H1 (cell line): Measurements from ENCODE around the gene EVI5. TPM values are rescaled to one million over a fixed set of nuclear protein-coding genes. Genes with fewer than 3 reads are reported as not detected.

Experiments
- CTCF ChIA-PET: fragments of 300-600 bp; sonication (Branson Sonifier 250); formaldehyde crosslinking; loops from one replicate; lab custom pipeline; 2021; ENCODE audit not compliant: partially characterized antibody; lab: Charles Lee
- POLR2A ChIA-PET: fragments of 300-600 bp; sonication (Branson Sonifier 250); formaldehyde crosslinking; loops from one replicate; lab custom pipeline; 2021; ENCODE audit warnings: inconsistent platforms; ENCODE audit not compliant: partially characterized antibody; lab: Charles Lee
- DNase-seq, 2 experiments: peaks; one replicate each; pipeline versions ENCODE4 v3.0.0 to v3.0.0-alpha.2; 2010 to 2022; ENCODE audit warnings: low spot score in 2 of 2, low read depth in 1 of 2, mixed read lengths in 1 of 2
- FAIRE-seq: peaks from 2 replicates; lab custom pipeline; 2011; peaks lifted over from hg19 to GRCh38; lab: Jason Lieb, UNC
- H2AFZ ChIP-seq: 2 replicates; pipeline ENCODE4 v1.8.1; 2012; ENCODE audit warnings: low read length, inconsistent platforms
- H2AK5ac ChIP-seq: 2 replicates; pipeline ENCODE4 v1.6.1; 2013; ENCODE audit warnings: low read depth, low read length
- H2BK120ac ChIP-seq: replicated peaks from 2 replicates; pipeline ENCODE3; 2013; ENCODE audit warnings: low read depth, low read length, inconsistent platforms
- H2BK12ac ChIP-seq: 2 replicates; pipeline ENCODE4 v1.6.1; 2013; ENCODE audit warnings: low read depth, low read length
- H2BK15ac ChIP-seq: 2 replicates; pipeline ENCODE4 v1.6.1; 2013; ENCODE audit warnings: low read length
- H2BK20ac ChIP-seq: 2 replicates; pipeline ENCODE4 v1.6.1; 2013; ENCODE audit warnings: low read length
- H2BK5ac ChIP-seq: 2 replicates; pipeline ENCODE4 v1.6.1; 2013; ENCODE audit warnings: low read depth, low read length
- H3K14ac ChIP-seq: 2 replicates; pipeline ENCODE4 v1.6.1; 2013; ENCODE audit warnings: inconsistent platforms; ENCODE audit not compliant: insufficient read length
- H3K18ac ChIP-seq: 2 replicates; pipeline ENCODE4 v1.6.1; 2013; ENCODE audit warnings: low read length; ENCODE audit errors: extremely low read depth
- H3K23ac ChIP-seq: 2 replicates; pipeline ENCODE4 v1.6.1; 2013; ENCODE audit warnings: inconsistent platforms; ENCODE audit not compliant: insufficient read length
- H3K23me2 ChIP-seq: 2 replicates; pipeline ENCODE4 v1.6.1; 2013; ENCODE audit warnings: low read depth, low read length
- H3K27ac ChIP-seq: 2 replicates; pipeline ENCODE4 v1.6.1; 2011; ENCODE audit warnings: low read depth, low read length, inconsistent platforms
- H3K27me3 ChIP-seq, 4 experiments: replicated peaks in 1 of 4; 1 replicate in 1 of 4; 2 replicates in 3 of 4; pipeline versions ENCODE4 v1.6.1 to v1.8.1; 2011 to 2013; ENCODE audit warnings: low read length in 3 of 4, mild to moderate bottlenecking in 3 of 4, inconsistent platforms in 2 of 4, mixed read lengths in 2 of 4, moderate library complexity in 1 of 4; ENCODE audit not compliant: control insufficient read depth in 3 of 4, insufficient read depth in 3 of 4; ENCODE audit errors: extremely low read depth in 1 of 4
- H3K36me3 ChIP-seq, 4 experiments: 2 replicates each; pipeline versions ENCODE4 v1.6.1 to v1.8.1; 2011 to 2013; ENCODE audit warnings: mild to moderate bottlenecking in 4 of 4, low read length in 3 of 4, moderate library complexity in 2 of 4, control low read depth in 1 of 4, inconsistent platforms in 1 of 4; ENCODE audit not compliant: insufficient read depth in 4 of 4, control insufficient read depth in 2 of 4
- H3K4ac ChIP-seq: replicated peaks from 2 replicates; pipeline ENCODE3; 2013; ENCODE audit warnings: low read length, low read depth, mixed read lengths, inconsistent platforms; ENCODE audit not compliant: insufficient read length
- H3K4me1 ChIP-seq, 4 experiments: replicated peaks in 1 of 4; 1 replicate in 1 of 4; 2 replicates in 3 of 4; pipeline versions ENCODE4 v1.6.1 to v1.8.1; 2011 to 2013; ENCODE audit warnings: low read length in 3 of 4, inconsistent platforms in 2 of 4, mixed read lengths in 1 of 4; ENCODE audit not compliant: insufficient read depth in 4 of 4, control insufficient read depth in 3 of 4
- H3K4me2 ChIP-seq, 2 experiments: 2 replicates each; pipeline versions ENCODE4 v1.6.1 to v1.8.1; 2011 to 2013; ENCODE audit warnings: low read depth in 2 of 2, low read length in 2 of 2, control low read depth in 1 of 2, inconsistent platforms in 1 of 2, mild to moderate bottlenecking in 1 of 2; ENCODE audit not compliant: insufficient read depth in 1 of 2
- H3K4me3 ChIP-seq, 4 experiments: fragments of 200-600, 300-600 bp in 1 of 4; sonication (generic), shearing (Covaris generic), sonication (Bioruptor Twin) in 1 of 4; 2 replicates each; pipeline versions ENCODE4 v1.5.1 to v1.8.1; 2011 to 2016; ENCODE audit warnings: low read length in 4 of 4, low read depth in 3 of 4, control low read depth in 2 of 4, inconsistent platforms in 2 of 4, mild to moderate bottlenecking in 2 of 4, mixed read lengths in 1 of 4, moderate library complexity in 1 of 4; ENCODE audit not compliant: insufficient read depth in 2 of 4; ENCODE audit errors: extremely low read depth in 1 of 4
- H3K56ac ChIP-seq: replicated peaks from 2 replicates; pipeline ENCODE3; 2013; ENCODE audit warnings: low read depth, mild to moderate bottlenecking, mixed read lengths, low read length, inconsistent platforms; ENCODE audit not compliant: insufficient read length
- H3K79me1 ChIP-seq: 2 replicates; pipeline ENCODE4 v1.6.1; 2013; ENCODE audit warnings: low read depth, low read length, control low read depth
- H3K79me2 ChIP-seq, 2 experiments: 2 replicates each; pipeline versions ENCODE4 v1.6.1 to v1.8.1; 2012 to 2013; ENCODE audit warnings: low read length in 2 of 2, mild to moderate bottlenecking in 2 of 2, inconsistent platforms in 1 of 2; ENCODE audit not compliant: insufficient read depth in 2 of 2, control insufficient read depth in 1 of 2
- H3K9ac ChIP-seq, 4 experiments: replicated peaks in 1 of 4; 1 replicate in 1 of 4; 2 replicates in 3 of 4; pipeline versions ENCODE4 v1.6.1 to v1.8.1; 2011 to 2013; ENCODE audit warnings: low read depth in 3 of 4, low read length in 3 of 4, control low read depth in 2 of 4, mild to moderate bottlenecking in 2 of 4, moderate library complexity in 2 of 4, inconsistent platforms in 1 of 4; ENCODE audit errors: extremely low read depth in 1 of 4
- H3K9me3 ChIP-seq, 2 experiments: 2 replicates each; pipeline versions ENCODE4 v1.6.1 to v1.8.1; 2012 to 2013; ENCODE audit warnings: mild to moderate bottlenecking in 2 of 2, moderate library complexity in 2 of 2, control low read depth in 1 of 2, inconsistent platforms in 1 of 2, low read depth in 1 of 2, low read length in 1 of 2, mixed read lengths in 1 of 2; ENCODE audit not compliant: insufficient read depth in 2 of 2
- H4K20me1 ChIP-seq, 2 experiments: replicated peaks in 1 of 2; 2 replicates each; pipeline versions ENCODE3 to v1.8.1; 2011 to 2013; ENCODE audit warnings: inconsistent platforms in 2 of 2, low read length in 2 of 2, mild to moderate bottlenecking in 1 of 2; ENCODE audit not compliant: insufficient read depth in 2 of 2, control insufficient read depth in 1 of 2
- H4K5ac ChIP-seq: 2 replicates; pipeline ENCODE4 v1.6.1; 2013; ENCODE audit warnings: low read length, low read depth, mixed read lengths, inconsistent platforms; ENCODE audit not compliant: insufficient read length
- H4K8ac ChIP-seq: 2 replicates; pipeline ENCODE4 v1.8.0; 2013; ENCODE audit warnings: mild to moderate bottlenecking, moderate library complexity, low read length, inconsistent platforms; ENCODE audit not compliant: insufficient read depth; ENCODE audit errors: extremely low read depth
- H4K91ac ChIP-seq: replicated peaks from 2 replicates; pipeline ENCODE3; 2013; ENCODE audit warnings: low read length, mixed read lengths, inconsistent platforms; ENCODE audit not compliant: insufficient read length
- BACH1 ChIP-seq: IDR thresholded peaks from 2 replicates; pipeline ENCODE4 v1.6.1; 2012; ENCODE audit warnings: low read length, improper control_type of control experiment
- BCL11A ChIP-seq, 2 experiments: IDR thresholded peaks; one replicate each; pipeline ENCODE4 v1.6.1; 2011; ENCODE audit warnings: low read depth in 2 of 2, low read length in 2 of 2, mild to moderate bottlenecking in 2 of 2
- CHD1 ChIP-seq: IDR thresholded peaks from 2 replicates; pipeline ENCODE4 v1.6.1; 2012; ENCODE audit warnings: low read depth, low read length, improper control_type of control experiment
- EZH2 ChIP-seq: fragments of 200-600 bp; sonication (generic); IDR thresholded peaks from 2 replicates; pipeline ENCODE4 v1.7.1; 2012; ENCODE audit warnings: low read depth, mild to moderate bottlenecking, moderate library complexity, low read length, inconsistent platforms; ENCODE audit not compliant: severe bottlenecking
- RAD21 ChIP-seq, 2 experiments: IDR thresholded peaks in 1 of 2; conservative IDR thresholded peaks in 1 of 2; 2 replicates each; pipeline ENCODE4 v1.6.1; 2011; ENCODE audit warnings: low read depth in 2 of 2, low read length in 2 of 2, improper control_type of control experiment in 1 of 2, inconsistent platforms in 1 of 2, mild to moderate bottlenecking in 1 of 2, moderate library complexity in 1 of 2
- RFX5 ChIP-seq: IDR thresholded peaks from 2 replicates; pipeline ENCODE4 v1.6.1; 2011; ENCODE audit warnings: low read depth, low read length, improper control_type of control experiment, borderline replicate concordance
- TAF1 ChIP-seq: IDR thresholded peaks from 2 replicates; pipeline ENCODE4 v1.6.1; 2011; ENCODE audit warnings: mild to moderate bottlenecking, low read depth, low read length
- WGBS, 2 experiments: shearing (Covaris generic) in 1 of 2; methylation state at CpG; one replicate each; pipeline versions ENCODE4 v1.1.6 to v1.1.7; 2013 to 2015; ENCODE audit warnings: low lambda C conversion rate in 2 of 2, mixed read lengths in 2 of 2, inconsistent platforms in 1 of 2, low coverage in 1 of 2, missing lambda C conversion rate in 1 of 2; ENCODE audit not compliant: insufficient replicate concordance in 2 of 2, insufficient coverage in 1 of 2, insufficient read length in 1 of 2; ENCODE audit errors: extremely low coverage in 1 of 2, missing lambda C conversion rate in 1 of 2; 5-methylcytosine and 5-hydroxymethylcytosine counted together
- polyA plus RNA-seq, 7 experiments: library from polyadenylated mRNA; depleted of rRNA in 3 of 7; stranded (reverse) in 5 of 7; unstranded in 2 of 7; fragments of >200 nt in 5 of 7; fragments of 200-250 nt in 2 of 7; gene quantifications; 1 replicate in 5 of 7; 2 replicates in 1 of 7; 4 replicates in 1 of 7; pipeline versions ENCODE4 v1.2.1 to v1.2.3, GENCODE V29; 2011 to 2013; ENCODE audit warnings: missing spikeins in 2 of 7, mixed read lengths in 2 of 7
- total RNA-seq: library from RNA; stranded (reverse); fragmentation: NEBNext Ultra II Directional; extraction: Animal tissue kit (Norgen Biotek cat#: 25700); gene quantifications from 2 replicates; pipeline ENCODE4 v1.2.1, GENCODE V29; 2021
- TF ChIP-seq, protein P1 (sequence below), 3 experiments: IDR thresholded peaks; 1 replicate in 2 of 3; 2 replicates in 1 of 3; pipeline versions ENCODE4 v1.5.1 to v1.6.1; 2011; ENCODE audit warnings: low read length in 3 of 3, mild to moderate bottlenecking in 3 of 3, inconsistent platforms in 2 of 3, low read depth in 1 of 3, moderate library complexity in 1 of 3; ENCODE audit not compliant: insufficient read depth in 1 of 3; ENCODE audit errors: control extremely low read depth in 1 of 3
- TF ChIP-seq, protein P2 (sequence below): IDR thresholded peaks from 2 replicates; pipeline ENCODE4 v1.6.1; 2011; ENCODE audit warnings: low read length, improper control_type of control experiment

EVI5 gene
- total and polyA plus RNA-seq, 2 of the 8 experiments (the other 6 are each of a cell fraction or from before 2014, with no cell fraction given), result 1.7 to 13.7 TPM

- no peak overlapping the region for H3K9ac ChIP-seq
- H3K14ac ChIP-seq, result no peak overlapping the region
- H4K91ac ChIP-seq, result no peak overlapping the region
- no peaks in the 10 kb centered on the region for H3K9me3 ChIP-seq
- no peak overlapping the region for H3K18ac ChIP-seq
- peak; percentile 69 for FAIRE-seq
- ChIA-PET CTCF (interaction anchor here (1.0 to 1.8 kb wide), 4 partner anchors 12 to 82 kb away, joined by 3 to 7 read pairs (median 4); no protein-coding TSS in a partner anchor), POLR2A (no interaction called here)
- no peaks in the 10 kb centered on the region for H3K23me2 ChIP-seq
- H2BK12ac ChIP-seq, result no peak overlapping the region
- no peaks in the 10 kb centered on the region for H3K36me3 ChIP-seq
- 80% methylated on average over 4 of the region's 4 CpGs; no CpG with 5 or more reads in 1 of the 2 experiments for WGBS, 2 experiments
- no peaks in the 10 kb centered on the region for H3K4me1 ChIP-seq
- no peak overlapping the region for H3K4me3 ChIP-seq
- TF ChIP-seq RFX5 (no peak), RAD21 (IDR thresholded peaks at IDR 0.05 in 1 of 2, conservative IDR thresholded peaks at IDR 0.05 in 1 of 2; ENCODE audit: low read depth in 2 of 2, low read length in 2 of 2) (peak; percentile 42 to 47), CHD1 (no peak), EZH2 (no peak), TAF1 (no peak), BCL11A (IDR thresholded peaks at IDR 0.05; ENCODE audit: low read depth in 2 of 2, low read length in 2 of 2) (no peak), BACH1 (no peak)
- TF ChIP-seq, protein P1, sequence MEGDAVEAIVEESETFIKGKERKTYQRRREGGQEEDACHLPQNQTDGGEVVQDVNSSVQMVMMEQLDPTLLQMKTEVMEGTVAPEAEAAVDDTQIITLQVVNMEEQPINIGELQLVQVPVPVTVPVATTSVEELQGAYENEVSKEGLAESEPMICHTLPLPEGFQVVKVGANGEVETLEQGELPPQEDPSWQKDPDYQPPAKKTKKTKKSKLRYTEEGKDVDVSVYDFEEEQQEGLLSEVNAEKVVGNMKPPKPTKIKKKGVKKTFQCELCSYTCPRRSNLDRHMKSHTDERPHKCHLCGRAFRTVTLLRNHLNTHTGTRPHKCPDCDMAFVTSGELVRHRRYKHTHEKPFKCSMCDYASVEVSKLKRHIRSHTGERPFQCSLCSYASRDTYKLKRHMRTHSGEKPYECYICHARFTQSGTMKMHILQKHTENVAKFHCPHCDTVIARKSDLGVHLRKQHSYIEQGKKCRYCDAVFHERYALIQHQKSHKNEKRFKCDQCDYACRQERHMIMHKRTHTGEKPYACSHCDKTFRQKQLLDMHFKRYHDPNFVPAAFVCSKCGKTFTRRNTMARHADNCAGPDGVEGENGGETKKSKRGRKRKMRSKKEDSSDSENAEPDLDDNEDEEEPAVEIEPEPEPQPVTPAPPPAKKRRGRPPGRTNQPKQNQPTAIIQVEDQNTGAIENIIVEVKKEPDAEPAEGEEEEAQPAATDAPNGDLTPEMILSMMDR (IDR thresholded peaks at IDR 0.05; ENCODE audit: control extremely low read depth in 1 of 3, insufficient read depth in 1 of 3, low read depth in 1 of 3, low read length in 3 of 3), result peak in 2 of 3 experiments; percentile 32 to 43; a peak in 3 of 4 replicates
- TF ChIP-seq, protein P2, sequence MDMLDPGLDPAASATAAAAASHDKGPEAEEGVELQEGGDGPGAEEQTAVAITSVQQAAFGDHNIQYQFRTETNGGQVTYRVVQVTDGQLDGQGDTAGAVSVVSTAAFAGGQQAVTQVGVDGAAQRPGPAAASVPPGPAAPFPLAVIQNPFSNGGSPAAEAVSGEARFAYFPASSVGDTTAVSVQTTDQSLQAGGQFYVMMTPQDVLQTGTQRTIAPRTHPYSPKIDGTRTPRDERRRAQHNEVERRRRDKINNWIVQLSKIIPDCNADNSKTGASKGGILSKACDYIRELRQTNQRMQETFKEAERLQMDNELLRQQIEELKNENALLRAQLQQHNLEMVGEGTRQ, result 0 out of 2 replicates have a peak, but pooled peaks have one; percentile 11
- H3K4ac ChIP-seq, result no peak overlapping the region
- no peak overlapping the region for H3K4me2 ChIP-seq
- H2BK120ac ChIP-seq, result no peak overlapping the region
- no peak overlapping the region for H2BK20ac ChIP-seq
- no peak overlapping the region for H3K23ac ChIP-seq
- H2AK5ac ChIP-seq, result no peak overlapping the region
- no peak overlapping the region for H4K5ac ChIP-seq
- no peaks in the 10 kb centered on the region for H3K79me1 ChIP-seq
- H2BK5ac ChIP-seq, result no peak overlapping the region
- no peak overlapping the region for H4K8ac ChIP-seq
- H4K20me1 ChIP-seq, result peaks cover 0 to 2% of the 10 kb centered on the region in 2 experiments
- H2AFZ ChIP-seq, result no peak overlapping the region
- H3K27ac ChIP-seq, result no peak overlapping the region
- no peaks in the 10 kb centered on the region for H3K79me2 ChIP-seq
- no peaks in the 10 kb centered on the region for H3K27me3 ChIP-seq
- no peak overlapping the region; the same call in 1 of the 2 replicates for H2BK15ac ChIP-seq
- H3K56ac ChIP-seq, result no peak overlapping the region
- DNase-seq, result no peak
Observed at GRCh38 chr1:92736395-92736794, 48.5 kb downstream of the EVI5 start.
